ENCODE data around the gene JARID2. TPM values are rescaled to one million over a fixed set of nuclear protein-coding genes. Genes with fewer than 3 reads are reported as not detected.

JARID2 gene
- total and polyA plus RNA-seq, 9 of the 15 experiments (the other 6 are each of a cell fraction or from before 2014, with no cell fraction given), result 5.0 to 29.0 (median 15.6) TPM

DNA sequence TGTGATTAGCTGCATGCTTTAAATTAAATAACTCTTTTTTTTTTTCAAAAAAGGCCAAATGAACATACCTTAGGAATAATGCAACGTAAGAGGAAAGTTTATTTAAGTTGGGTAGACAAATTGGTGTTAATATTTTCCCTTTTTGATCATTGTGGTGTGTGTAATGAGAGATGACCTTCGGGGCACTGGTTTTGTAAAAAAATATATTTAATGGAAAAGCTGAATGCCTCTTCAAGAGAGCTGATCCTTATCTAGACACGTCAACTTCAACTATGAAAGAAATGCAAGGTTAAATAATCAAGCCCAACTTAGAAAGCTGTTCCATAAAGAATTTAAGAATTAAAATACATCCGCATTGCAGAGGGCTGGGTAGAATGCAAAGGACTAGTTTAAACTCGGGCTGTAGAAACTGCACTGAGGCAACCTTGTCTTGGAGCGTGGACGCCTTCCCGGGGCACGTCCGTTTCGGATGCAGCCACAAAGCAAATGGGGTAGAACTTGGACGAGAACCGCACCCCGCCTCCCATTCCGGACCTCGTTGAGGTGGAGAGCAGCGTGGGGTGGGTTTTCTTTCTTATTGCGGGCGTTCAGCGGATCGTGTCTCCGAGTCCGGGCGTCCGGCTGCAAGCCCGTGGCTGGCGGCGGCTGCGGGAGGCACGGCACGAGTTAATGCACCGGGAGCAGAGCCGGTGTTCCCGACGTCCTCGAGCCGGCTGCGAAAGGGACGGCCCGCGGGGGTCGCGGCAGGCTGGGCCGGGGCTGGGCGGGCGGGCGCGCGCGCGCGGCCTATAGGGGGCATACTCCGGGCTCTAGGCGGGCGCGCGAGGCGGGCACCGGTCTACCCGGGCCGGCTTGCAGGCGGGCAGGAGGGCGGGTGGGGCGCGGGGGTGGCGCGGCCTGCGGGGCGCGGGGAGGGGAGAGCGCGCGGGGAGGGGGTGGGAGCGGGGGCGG, 1.9 kb downstream of the JARID2 start (continued):
- no peak for TF ChIP-seq PURB (CRISPR knock-in tag; IDR thresholded peaks at IDR 0.05; ENCODE audit: low read depth)
- no peak for TF ChIP-seq ZBED1 (IDR thresholded peaks at IDR 0.05)
- TF ChIP-seq RBFOX2 (IDR thresholded peaks at IDR 0.05; ENCODE audit: low read depth, low read length), result peak; percentile 88
- TF ChIP-seq HDAC2 (IDR thresholded peaks at IDR 0.05), result no peak
- TF ChIP-seq L3MBTL2 (IDR thresholded peaks at IDR 0.05), result peak; percentile 24; the same call in 1 of the 2 replicates
- no peak for TF ChIP-seq CREB1 (IDR thresholded peaks at IDR 0.05)
- TF ChIP-seq CREB1 (CRISPR knock-in tag; IDR thresholded peaks at IDR 0.05), result no peak
- TF ChIP-seq, protein P1, sequence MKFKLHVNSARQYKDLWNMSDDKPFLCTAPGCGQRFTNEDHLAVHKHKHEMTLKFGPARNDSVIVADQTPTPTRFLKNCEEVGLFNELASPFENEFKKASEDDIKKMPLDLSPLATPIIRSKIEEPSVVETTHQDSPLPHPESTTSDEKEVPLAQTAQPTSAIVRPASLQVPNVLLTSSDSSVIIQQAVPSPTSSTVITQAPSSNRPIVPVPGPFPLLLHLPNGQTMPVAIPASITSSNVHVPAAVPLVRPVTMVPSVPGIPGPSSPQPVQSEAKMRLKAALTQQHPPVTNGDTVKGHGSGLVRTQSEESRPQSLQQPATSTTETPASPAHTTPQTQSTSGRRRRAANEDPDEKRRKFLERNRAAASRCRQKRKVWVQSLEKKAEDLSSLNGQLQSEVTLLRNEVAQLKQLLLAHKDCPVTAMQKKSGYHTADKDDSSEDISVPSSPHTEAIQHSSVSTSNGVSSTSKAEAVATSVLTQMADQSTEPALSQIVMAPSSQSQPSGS (CRISPR knock-in tag; IDR thresholded peaks at IDR 0.05), result no peak
- TF ChIP-seq GTF2F1 (IDR thresholded peaks at IDR 0.05; ENCODE audit: low read depth, low read length), result no peak
- TF ChIP-seq HIVEP1 (CRISPR knock-in tag; IDR thresholded peaks at IDR 0.05), result no peak
- TF ChIP-seq, protein P2, sequence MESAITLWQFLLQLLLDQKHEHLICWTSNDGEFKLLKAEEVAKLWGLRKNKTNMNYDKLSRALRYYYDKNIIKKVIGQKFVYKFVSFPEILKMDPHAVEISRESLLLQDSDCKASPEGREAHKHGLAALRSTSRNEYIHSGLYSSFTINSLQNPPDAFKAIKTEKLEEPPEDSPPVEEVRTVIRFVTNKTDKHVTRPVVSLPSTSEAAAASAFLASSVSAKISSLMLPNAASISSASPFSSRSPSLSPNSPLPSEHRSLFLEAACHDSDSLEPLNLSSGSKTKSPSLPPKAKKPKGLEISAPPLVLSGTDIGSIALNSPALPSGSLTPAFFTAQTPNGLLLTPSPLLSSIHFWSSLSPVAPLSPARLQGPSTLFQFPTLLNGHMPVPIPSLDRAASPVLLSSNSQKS (CRISPR knock-in tag; IDR thresholded peaks at IDR 0.05), result no peak
- TF ChIP-seq, protein P3, sequence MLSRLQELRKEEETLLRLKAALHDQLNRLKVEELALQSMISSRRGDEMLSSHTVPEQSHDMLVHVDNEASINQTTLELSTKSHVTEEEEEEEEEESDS (CRISPR knock-in tag; IDR thresholded peaks at IDR 0.05), result no peak
- TF ChIP-seq GABPB2 (CRISPR knock-in tag; conservative IDR thresholded peaks at IDR 0.05), result no peak
- no peak for TF ChIP-seq OTX1 (CRISPR knock-in tag; IDR thresholded peaks at IDR 0.05)
- TF ChIP-seq TAF7 (tag; IDR thresholded peaks at IDR 0.05), result peak; percentile 68; the same call in 1 of the 2 replicates
- 0 out of 2 replicates have a peak, but pooled peaks have one; percentile 22 for TF ChIP-seq MYNN (IDR thresholded peaks at IDR 0.05)
- TF ChIP-seq MYNN (CRISPR knock-in tag; IDR thresholded peaks at IDR 0.05), result no peak
- no peak for TF ChIP-seq ZNF75A (CRISPR knock-in tag; IDR thresholded peaks at IDR 0.05)
- TF ChIP-seq, protein P4, sequence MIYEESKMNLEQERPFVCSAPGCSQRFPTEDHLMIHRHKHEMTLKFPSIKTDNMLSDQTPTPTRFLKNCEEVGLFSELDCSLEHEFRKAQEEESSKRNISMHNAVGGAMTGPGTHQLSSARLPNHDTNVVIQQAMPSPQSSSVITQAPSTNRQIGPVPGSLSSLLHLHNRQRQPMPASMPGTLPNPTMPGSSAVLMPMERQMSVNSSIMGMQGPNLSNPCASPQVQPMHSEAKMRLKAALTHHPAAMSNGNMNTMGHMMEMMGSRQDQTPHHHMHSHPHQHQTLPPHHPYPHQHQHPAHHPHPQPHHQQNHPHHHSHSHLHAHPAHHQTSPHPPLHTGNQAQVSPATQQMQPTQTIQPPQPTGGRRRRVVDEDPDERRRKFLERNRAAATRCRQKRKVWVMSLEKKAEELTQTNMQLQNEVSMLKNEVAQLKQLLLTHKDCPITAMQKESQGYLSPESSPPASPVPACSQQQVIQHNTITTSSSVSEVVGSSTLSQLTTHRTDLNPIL (CRISPR knock-in tag; IDR thresholded peaks at IDR 0.05), result no peak
- no peak for TF ChIP-seq NCOA1 (IDR thresholded peaks at IDR 0.05; ENCODE audit: low read depth)
- TF ChIP-seq NFE2 (IDR thresholded peaks at IDR 0.05; ENCODE audit: low read depth), result no peak
- TF ChIP-seq ELF2 (CRISPR knock-in tag; IDR thresholded peaks at IDR 0.05), result no peak
- no peak for TF ChIP-seq NFYB (IDR thresholded peaks at IDR 0.05; ENCODE audit: extremely low read depth, insufficient read length)
- TF ChIP-seq TCF7L2 (IDR thresholded peaks at IDR 0.05; ENCODE audit: low read depth, low read length), result no peak
- no peak for TF ChIP-seq ZNF551 (CRISPR knock-in tag; IDR thresholded peaks at IDR 0.05)
- no peak for TF ChIP-seq HDAC6 (IDR thresholded peaks at IDR 0.05; ENCODE audit: low read depth, low read length)
- TF ChIP-seq LARP7 (IDR thresholded peaks at IDR 0.05), result no peak
- TF ChIP-seq BCOR (IDR thresholded peaks at IDR 0.05), result 0 out of 2 replicates have a peak, but pooled peaks have one; percentile 39
- TF ChIP-seq ZNF316 (IDR thresholded peaks at IDR 0.05), result peak; percentile 81
- TF ChIP-seq ZNF224 (CRISPR knock-in tag; IDR thresholded peaks at IDR 0.05), result no peak

Measured in K562 (cell line).